Psoas muscle (tissue), 8 donors: ENCODE measurements around the gene FRMPD4. TPM values are rescaled to one million over a fixed set of nuclear protein-coding genes. Genes with fewer than 3 reads are reported as not detected.

Experiments
- ATAC-seq, 4 donors: fragments of 200-7000 bp; cut with Tn5 transposase; one replicate each; pipeline ENCODE4 v1.9.1; 2020; ENCODE audit warnings: moderate library complexity in 3 of 4, mild to moderate bottlenecking in 2 of 4
- DNase-seq, 2 donors: peaks; one replicate each; pipeline ENCODE4 v3.0.0-alpha.2; 2020
- H3K27ac ChIP-seq: fragments of 200-600 bp; one replicate; pipeline ENCODE4 v1.8.0; 2022
- H3K27me3 ChIP-seq, 3 donors: fragments of 200-600 bp in 1 of 3; one replicate each; pipeline versions ENCODE4 v1.6.1 to v1.8.0; 2013 to 2022; ENCODE audit warnings: low read length in 2 of 3, mild to moderate bottlenecking in 2 of 3, moderate library complexity in 1 of 3; ENCODE audit not compliant: insufficient read depth in 3 of 3
- H3K36me3 ChIP-seq, 2 donors: fragments of 200-600 bp in 1 of 2; one replicate each; pipeline versions ENCODE4 v1.6.1 to v1.8.0; 2013 to 2022; ENCODE audit warnings: low read depth in 1 of 2, mild to moderate bottlenecking in 1 of 2, moderate library complexity in 1 of 2; ENCODE audit not compliant: insufficient read depth in 1 of 2
- H3K4me1 ChIP-seq: fragments of 200-600 bp; one replicate; pipeline ENCODE4 v1.8.0; 2022
- H3K4me3 ChIP-seq: fragments of 200-600 bp; one replicate; pipeline ENCODE4 v1.8.0; 2022; ENCODE audit warnings: mild to moderate bottlenecking
- H3K9me3 ChIP-seq: fragments of 200-600 bp; one replicate; pipeline ENCODE4 v1.8.0; 2022
- WGBS, 3 donors: extraction: QIAGEN DNeasy Blood & Tissue Kit; methylation state at CpG; one replicate each; pipeline versions ENCODE4 v1.1.6 to v1.1.7; 2013; 5-methylcytosine and 5-hydroxymethylcytosine counted together
- intact Hi-C, 2 donors: fragments of 100-400 bp; cut with DNase I; formaldehyde crosslinking; loops; one replicate each; pipeline versions ENCODE4 v1.11.0 to v1.14.2; 2022
- polyA plus RNA-seq, 3 donors: library from polyadenylated mRNA; stranded (reverse); fragments of 200-250 nt; gene quantifications; one replicate each; pipeline ENCODE4 v1.2.3, GENCODE V29; 2013
- total RNA-seq, 4 donors: library from RNA; stranded (reverse); fragmentation: NEBNext Ultra II Directional in 2 of 4; extraction: Animal tissue kit (Norgen Biotek cat#: 25700) in 2 of 4; gene quantifications; one replicate each; pipeline versions ENCODE4 v1.2.1 to v1.2.4, GENCODE V29; 2021 to 2023
- TF ChIP-seq, protein P1 (sequence below): fragments of 200-600 bp; IDR thresholded peaks from one replicate; pipeline ENCODE4 v1.8.0; 2022; ENCODE audit warnings: antibody characterized with exemption
- donor health status: healthy with polysubstance abuse.
- donor health status: DM: no; HTN: no; CAD: no; lungs with moderate emphysema.
- donor health status: Bipolar disorder and iron deficiency.
- donor health status: healthy.
- donor health status: DM: yes; HTN: yes; CAD: no.
- donor health status: DM: no; HTN: no; CAD: no.
- donor health status: DM: no; HTN: no; CAD: no.
- donor health status: DM: yes; HTN: yes; CAD: no.

FRMPD4 gene
- total and polyA plus RNA-seq, 7 donors = 0.01 to 0.79 (median 0.06) TPM; not detected in 1

GRCh38 chrX:12249997-12250396 is 111.7 kb downstream of the FRMPD4 start:
- Histone ChIP-seq H3K27ac (no peak overlapping the region), H3K27me3 (peaks cover 0 to 5% (median 0%) of the 10 kb centered on the region in 3 donors), H3K4me3 (no peak overlapping the region), H3K4me1 (no peaks in the 10 kb centered on the region), H3K36me3 (no peaks in the 10 kb centered on the region), H3K9me3 (no peaks in the 10 kb centered on the region)
- intact Hi-C loops = no loop called here
- TF ChIP-seq, protein P1, sequence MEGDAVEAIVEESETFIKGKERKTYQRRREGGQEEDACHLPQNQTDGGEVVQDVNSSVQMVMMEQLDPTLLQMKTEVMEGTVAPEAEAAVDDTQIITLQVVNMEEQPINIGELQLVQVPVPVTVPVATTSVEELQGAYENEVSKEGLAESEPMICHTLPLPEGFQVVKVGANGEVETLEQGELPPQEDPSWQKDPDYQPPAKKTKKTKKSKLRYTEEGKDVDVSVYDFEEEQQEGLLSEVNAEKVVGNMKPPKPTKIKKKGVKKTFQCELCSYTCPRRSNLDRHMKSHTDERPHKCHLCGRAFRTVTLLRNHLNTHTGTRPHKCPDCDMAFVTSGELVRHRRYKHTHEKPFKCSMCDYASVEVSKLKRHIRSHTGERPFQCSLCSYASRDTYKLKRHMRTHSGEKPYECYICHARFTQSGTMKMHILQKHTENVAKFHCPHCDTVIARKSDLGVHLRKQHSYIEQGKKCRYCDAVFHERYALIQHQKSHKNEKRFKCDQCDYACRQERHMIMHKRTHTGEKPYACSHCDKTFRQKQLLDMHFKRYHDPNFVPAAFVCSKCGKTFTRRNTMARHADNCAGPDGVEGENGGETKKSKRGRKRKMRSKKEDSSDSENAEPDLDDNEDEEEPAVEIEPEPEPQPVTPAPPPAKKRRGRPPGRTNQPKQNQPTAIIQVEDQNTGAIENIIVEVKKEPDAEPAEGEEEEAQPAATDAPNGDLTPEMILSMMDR = no peak
- no peak for DNase-seq
- 80 to 94% (median 88%) methylated on average over 1 of the region's 1 CpG for WGBS, 3 donors
- no peak for ATAC-seq

DNA sequence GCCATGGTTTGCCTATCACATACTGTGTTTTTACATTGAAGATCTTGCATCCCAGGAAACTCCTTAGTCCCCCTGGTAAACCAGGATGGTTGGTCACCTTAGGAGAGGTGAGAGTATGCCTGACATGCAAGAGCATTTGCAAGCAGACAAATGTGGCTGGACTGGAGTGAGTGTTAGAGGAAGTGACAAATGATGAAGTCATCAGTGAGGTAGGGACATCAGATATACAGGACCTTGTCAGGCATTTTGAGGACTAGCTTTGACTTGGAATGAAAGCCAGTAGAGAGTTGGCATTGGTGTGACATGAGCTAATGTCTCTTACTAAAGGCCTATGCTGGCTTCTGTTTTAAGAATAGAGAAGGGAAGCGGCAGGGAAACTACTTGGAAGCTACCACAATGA is 124.9 kb downstream of the FRMPD4 start:
- Histone ChIP-seq H3K4me1 (no peaks in the 10 kb centered on the region), H3K27ac (no peak overlapping the region), H3K9me3 (no peaks in the 10 kb centered on the region), H3K27me3 (peaks cover 0 to 4% (median 0%) of the 10 kb centered on the region in 3 donors), H3K4me3 (no peak overlapping the region), H3K36me3 (no peaks in the 10 kb centered on the region)
- intact Hi-C loops = no loop called here
- TF ChIP-seq, protein P1 = no peak
- WGBS, 3 donors = 67 to 80% (median 71%) methylated on average over 1 of the region's 1 CpG
- ATAC-seq = no peak
- DNase-seq = no peak

DNA sequence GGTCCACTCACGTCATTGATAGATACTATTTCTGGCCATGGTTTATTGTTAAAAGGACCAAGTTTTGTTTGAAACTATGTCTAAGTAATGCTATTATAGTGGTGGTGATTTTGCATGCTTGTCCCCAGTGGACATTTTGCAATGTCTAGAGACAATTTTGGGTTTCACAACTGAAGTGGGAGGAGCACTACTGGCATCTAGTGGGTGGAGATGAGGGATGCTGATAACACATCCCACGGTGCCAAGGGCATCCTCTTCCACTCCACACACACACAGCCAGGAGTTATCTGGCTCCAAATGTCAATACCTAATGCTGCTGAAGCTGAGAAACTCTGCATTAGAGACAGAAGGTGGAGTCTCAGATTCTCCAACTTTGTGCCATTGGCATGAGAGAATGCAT is 131.2 kb downstream of the FRMPD4 start:
- DNase-seq (no peak), ATAC-seq (no peak)
- Histone ChIP-seq H3K4me3 (no peak overlapping the region), H3K9me3 (no peaks in the 10 kb centered on the region), H3K27me3 (peaks cover 0 to 5% (median 0%) of the 10 kb centered on the region in 3 donors), H3K36me3 (no peaks in the 10 kb centered on the region), H3K27ac (no peak overlapping the region), H3K4me1 (no peaks in the 10 kb centered on the region)
- 37 to 53% (median 43%) methylated on average over 2 of the region's 2 CpGs for whole genome bisulfite sequencing, 3 donors
- TF ChIP-seq, protein P1 = no peak
- intact Hi-C loops = no loop called here

- Histone ChIP-seq H3K36me3 (no peaks in the 10 kb centered on the region), H3K9me3 (no peaks in the 10 kb centered on the region), H3K27me3 (peaks cover 0 to 4% (median 0%) of the 10 kb centered on the region in 3 donors), H3K4me3 (no peak overlapping the region), H3K4me1 (no peaks in the 10 kb centered on the region), H3K27ac (no peak overlapping the region)
- TF ChIP-seq, protein P1 = no peak
- no peak for DNase-seq
- intact Hi-C loops = no loop called here
- no peak for ATAC-seq
- WGBS, 3 donors = 19 to 59% (median 44%) methylated on average over 1 of the region's 1 CpG
Measured at GRCh38 chrX:12278151-12278550, 139.9 kb downstream of the FRMPD4 start.

DNA sequence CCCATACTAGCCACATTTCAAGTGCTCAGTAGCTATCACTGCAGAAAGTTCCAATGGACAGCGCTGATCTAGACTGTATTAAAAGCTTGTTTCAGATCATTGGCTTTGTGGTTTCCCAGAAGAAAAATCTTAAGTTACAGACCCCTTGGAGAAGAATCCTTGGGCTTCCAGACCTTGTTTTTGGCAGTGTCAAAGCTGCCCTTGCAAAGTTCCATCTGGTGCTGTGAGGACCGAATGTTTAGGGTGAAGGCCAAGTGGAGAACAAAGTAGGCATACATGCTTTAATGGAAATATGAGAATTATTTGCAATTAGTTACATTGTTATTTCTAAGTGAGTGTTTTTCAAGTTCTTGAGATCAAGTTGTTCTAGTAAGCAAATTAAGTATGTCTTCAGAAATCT is 144.7 kb downstream of the FRMPD4 start:
- H3K9me3 ChIP-seq = no peaks in the 10 kb centered on the region
- WGBS, 3 donors = 63 to 77% (median 67%) methylated on average over 2 of the region's 2 CpGs
- no peak overlapping the region for H3K4me3 ChIP-seq
- TF ChIP-seq, protein P1 = no peak
- no peaks in the 10 kb centered on the region for H3K4me1 ChIP-seq
- H3K27ac ChIP-seq = no peak overlapping the region
- ATAC-seq (no peak), DNase-seq (no peak)
- no peaks in the 10 kb centered on the region for H3K36me3 ChIP-seq
- intact Hi-C loops = no loop called here
- H3K27me3 ChIP-seq = peaks cover 0 to 8% (median 0%) of the 10 kb centered on the region in 3 donors
